ENCODE results near the gene POP4. TPM values are rescaled to one million over a fixed set of nuclear protein-coding genes. Genes with fewer than 3 reads are reported as not detected.
"Not testable (repeated sequence)": the region's sequence is repeated elsewhere in the genome, so short reads cannot be mapped to it uniquely, and the experiment has no call there.

POP4 gene, protein sequence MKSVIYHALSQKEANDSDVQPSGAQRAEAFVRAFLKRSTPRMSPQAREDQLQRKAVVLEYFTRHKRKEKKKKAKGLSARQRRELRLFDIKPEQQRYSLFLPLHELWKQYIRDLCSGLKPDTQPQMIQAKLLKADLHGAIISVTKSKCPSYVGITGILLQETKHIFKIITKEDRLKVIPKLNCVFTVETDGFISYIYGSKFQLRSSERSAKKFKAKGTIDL
- 42.0 TPM for polyA plus RNA-seq (ENCODE audit: insufficient read length)

DNA sequence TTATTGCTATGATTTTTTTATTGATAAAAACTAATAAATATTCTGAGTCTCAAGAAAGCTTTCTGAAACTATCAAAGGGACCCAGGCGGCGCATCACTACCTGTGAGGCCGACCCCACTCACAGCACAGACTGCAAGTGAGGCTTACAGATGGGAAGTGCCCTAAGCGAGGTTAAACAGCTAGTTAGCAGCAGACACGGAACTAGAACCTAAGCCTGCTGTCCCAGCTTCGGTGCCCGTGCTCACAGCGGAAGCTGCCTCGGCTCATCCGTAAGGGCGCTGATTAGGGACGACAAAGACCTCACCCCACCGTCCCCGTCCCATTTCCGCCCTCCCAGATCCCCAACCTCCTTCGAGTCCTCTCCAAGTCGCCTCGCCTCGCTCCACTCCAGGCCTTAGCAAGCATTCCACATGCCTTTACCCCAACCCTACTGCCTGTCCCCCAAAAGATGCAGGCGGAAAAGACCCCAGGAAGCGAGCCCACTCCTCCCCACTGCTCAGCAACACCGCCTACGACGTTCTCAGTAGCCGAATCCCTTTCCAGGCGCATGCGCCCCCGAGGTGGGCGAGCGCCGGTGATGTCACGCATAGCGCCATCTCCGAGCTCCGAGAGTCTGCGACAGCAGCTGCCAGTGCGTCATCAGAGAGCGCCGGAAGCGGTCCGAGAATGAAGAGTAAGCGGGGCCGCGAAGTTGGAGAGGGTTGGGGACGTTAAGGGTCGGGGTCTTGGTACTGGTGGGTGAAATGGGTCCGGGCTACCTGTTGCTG lies at the start of gene POP4:
TSS of gene POP4 (plus strand) at position 631 of the 767 bp plus-strand sequence. CDS start at position 667, 36 bp downstream.
- peak; percentile 98 for DNase-seq (ENCODE audit: low read depth)

DNA sequence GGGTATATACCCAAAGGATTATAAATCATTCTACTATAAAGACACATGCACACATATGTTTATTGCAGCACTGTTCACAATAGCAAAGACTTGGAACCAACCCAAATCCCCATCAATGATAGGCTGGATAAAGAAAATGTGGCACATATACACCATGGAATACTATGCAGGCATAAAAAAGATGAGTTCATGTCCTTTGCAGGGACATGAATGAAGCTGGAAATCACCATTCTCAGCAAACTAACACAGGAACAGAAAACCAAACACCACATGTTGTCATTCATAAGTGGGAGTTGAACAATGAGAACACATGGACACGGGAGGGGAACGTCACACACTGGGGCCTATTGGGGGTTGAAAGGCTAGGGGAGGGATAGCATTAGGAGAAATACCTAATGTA lies 47.0 kb upstream of the POP4 start:
- not testable (repeated sequence) for DNase-seq (ENCODE audit: low read depth)

DNA sequence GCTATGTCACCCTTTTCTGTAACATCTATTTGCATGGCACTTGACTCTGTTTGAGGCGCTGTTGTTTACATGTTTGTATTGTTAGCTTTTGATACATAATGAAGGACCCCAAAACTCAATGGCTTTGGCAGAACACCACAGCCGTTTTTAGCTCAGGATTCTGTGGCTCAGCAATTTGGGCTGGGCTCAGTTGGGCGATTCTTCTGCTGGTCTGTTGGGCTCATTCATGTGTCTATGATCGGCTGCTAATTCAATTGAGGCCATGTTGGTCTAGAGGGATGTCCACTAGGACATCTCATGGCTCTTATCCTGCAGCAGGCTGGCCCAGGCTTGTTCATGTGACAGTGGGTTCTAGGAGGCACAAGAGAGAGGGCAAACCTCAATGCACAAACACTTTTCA lies 46.3 kb upstream of the POP4 start:
- no peak for DNase-seq (ENCODE audit: low read depth)

DNA sequence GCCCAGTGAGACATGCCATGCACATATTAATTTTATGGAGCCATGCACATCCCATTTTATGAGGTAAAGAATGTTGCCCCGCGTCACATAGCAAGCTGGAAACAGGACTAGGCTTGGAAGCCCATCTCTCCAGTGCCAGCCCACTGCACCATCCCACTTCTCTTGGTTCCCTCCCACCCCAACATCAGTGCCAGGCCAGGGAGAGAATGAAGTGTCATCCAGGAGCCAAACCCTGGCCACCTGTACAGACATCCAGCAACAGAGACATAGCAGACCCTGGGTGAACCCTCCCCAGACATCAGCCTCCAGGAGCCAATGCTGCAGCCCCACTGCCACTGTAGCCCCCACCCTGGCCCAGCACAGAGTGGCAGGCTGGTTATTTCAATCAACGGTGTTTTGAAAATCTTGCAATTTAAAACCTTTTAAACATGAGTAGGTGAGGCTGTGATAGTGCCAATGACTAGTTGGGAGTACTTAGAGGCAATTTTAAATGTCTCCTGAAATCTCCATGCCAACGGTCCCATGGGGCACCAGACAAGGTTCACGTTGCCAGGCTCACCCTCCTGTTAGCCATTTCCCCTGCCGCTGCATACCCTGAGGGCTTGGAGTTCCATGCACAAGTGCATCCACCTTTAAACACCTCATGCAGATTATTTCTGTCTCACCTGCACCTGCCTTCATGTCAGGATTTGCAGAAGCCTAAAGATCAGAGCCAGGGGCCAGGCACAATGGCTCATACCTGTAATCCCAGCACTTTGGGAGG lies 45.6 kb upstream of the POP4 start:
- no peak for DNase-seq (ENCODE audit: low read depth)

DNA sequence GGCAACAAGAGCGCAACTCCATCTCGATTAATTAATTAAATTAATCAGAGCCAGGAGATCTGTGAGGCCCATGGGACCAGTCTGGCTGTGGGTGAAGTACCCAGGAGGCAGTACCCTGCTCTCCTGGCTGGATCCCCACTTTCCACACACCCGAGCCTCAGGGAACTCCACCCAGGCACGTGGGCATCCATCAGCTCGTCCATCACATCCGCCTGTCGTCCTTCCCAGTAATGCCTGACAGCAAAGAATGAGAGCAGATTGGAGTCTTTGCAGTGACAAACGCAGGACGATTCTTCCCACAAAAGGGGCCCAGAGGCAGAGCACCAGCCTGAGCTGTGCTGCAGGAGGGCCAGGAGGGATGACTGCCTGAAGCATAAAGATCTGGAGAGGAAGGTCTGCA lies 44.5 kb upstream of the POP4 start:
- DNase-seq (ENCODE audit: low read depth), result no peak

DNA sequence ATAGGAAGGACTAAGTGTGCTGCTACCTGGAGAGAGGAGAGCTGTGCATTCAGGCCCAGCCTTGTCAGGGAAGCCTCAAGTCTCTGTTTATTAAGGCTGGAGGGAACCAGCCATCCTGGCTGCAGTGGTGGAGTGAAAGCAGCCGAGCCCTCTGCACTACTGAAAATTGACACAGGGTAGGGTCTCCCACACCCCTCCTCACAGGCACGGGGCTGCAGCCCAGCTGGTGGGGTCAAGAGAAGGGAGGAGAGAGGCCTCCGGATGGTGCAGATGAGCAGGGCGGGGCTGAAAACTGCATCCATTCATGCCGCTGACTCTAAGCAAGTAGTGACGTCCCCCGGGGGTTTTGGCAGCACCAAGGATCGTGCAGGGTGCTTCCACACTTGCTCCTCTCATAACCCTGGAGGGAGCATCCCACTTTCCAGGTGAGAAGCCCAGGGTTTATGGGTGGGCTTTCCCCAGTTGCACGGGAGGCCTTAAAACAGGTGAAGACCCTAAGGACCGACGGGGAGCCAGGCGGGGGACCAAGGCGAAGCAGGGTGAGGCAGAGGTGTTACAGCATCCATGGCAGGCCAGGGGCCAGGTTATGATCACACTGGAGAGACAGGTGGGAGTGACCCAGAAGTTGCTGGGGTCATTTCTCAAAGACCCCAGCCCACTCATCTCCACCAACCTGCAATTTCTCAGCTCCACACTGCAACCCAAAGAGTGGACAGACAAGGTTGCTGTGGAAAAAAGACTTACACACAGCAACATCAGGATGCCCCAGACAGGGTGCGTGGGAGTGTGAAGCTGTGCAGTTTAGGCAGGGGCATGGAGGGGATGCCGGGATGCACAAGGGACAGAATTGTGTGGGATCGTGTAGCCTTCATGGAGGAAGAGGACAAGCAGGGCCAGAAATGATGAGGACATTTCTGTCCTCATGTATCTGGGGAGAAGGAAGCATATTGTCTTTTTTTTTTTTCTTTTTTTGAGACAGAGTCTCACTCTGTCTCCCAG lies 43.5 kb upstream of the POP4 start:
- no peak for DNase-seq (ENCODE audit: low read depth)

DNA sequence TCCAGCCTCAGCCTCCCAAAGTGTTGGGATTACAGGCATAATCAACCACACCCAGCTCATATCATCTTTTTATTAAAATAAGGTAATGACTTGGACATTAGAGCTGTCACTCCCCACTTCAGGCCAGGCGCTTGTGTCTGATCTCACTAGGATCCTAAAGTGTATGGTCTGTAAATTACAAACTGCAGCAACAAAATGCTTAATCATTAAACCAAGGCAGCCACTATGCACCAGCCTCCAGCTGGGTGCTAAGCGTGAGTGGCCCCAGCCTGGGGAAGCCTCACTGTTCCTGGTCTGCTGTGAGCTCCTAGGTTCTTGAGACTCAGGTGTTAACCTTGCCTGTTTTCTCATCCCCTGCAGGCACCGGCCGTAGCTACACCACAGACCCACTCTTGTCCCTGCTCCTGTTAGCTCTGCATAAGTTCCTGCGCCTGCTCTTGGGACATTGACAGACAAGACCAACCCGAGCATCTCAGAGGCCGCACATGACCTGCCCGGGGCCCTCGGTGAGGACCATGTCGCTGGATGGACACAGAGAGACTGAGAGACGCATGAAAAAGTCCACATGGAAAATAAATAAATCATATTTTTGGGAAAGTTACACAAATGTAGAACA lies 42.5 kb upstream of the POP4 start:
- no peak for DNase-seq (ENCODE audit: low read depth)

DNA sequence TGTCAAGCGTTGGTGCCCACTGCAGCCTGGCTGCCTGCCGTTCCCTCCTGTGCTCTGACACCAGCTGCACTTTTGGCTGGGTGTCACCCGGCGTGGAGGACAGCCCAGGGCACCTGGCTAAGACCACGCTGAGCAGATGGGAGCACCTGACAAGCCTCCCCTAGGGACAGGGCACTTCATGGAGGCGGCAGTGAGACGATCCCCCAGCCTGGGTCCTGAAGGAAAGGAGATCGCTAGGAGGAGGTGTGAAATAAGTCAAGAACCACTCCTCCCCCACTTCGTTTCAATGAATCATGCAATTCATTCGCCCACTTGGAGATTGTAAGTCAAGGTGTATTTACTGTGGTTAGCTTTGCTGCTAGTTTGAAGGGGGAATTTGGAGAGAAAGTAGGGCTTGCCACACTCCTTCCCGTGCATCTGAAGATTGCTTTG lies 41.5 kb upstream of the POP4 start:
- no peak for DNase-seq (ENCODE audit: low read depth)

DNA sequence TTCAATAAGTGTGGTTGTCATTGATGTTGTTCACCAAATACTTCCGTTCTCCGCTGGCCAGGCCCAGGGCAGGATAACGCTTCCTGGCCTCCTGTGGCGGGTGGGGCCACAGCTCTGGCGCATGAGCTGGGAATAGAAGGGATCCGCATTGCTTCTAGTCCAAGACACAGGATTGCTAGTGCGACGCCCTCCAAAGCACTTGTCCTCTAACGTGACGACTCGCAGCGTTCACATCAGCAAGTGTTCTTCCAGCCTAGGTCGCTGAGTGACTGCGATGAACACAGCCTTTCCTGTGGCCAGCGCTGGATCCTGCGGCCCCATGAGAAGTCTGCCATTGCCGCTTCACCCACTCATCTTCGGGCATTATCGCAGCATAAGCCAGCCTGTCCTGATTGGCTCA lies 40.9 kb upstream of the POP4 start:
- DNase-seq (ENCODE audit: low read depth), result no peak

DNA sequence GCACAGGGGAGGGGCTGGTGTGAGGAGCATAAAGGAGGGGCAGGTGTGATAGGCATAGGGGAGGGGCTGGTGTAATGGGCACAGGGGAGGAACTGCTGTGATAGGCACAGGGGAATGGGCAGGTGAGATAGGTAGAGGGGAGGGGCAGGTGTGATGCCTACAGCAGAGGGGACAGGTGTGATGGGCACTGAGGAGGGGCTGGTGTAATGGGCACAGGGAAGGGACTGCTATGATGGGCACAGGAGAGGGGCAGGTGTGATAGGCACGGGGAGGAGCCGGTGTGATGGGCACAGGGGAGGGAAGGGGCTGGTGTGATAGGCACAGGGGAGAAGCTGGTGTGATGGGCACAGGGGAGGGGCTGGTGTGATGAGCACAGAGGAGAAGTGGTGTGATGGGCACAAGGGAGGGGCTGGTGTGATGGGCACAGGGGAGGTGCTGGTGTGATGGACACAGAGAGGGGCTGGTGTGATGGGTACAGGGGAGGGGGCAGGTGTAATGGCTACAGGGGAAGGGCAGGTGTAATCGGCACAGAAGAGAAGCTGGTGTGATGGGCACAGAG lies 39.5 kb upstream of the POP4 start:
- DNase-seq (ENCODE audit: low read depth), result no peak

DNA sequence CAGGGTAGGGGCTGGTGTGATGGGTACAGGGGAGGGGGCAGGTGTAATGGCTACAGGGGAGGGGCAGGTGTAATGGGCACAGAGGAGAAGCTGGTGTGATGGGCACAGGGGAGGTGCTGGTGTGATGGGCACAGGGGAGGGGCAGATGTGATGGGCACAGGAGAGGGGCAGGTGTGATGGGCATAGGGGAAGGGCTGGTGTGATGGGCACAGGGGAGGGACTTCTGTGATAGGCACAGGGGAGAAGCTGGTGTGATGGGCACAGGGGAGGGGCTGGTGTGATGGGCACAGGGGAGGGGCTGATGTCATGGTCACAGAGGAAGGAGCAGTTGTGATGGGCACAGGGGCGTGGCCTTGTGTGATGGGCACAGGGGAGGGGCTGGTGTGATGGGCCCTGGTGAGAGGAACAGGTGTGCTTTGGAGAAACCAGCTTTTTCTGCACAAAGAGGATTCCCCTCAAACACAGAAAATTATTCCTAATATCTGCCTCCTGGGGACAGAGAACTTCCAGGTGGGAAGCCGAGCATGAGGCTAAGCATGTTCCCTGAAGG lies 38.6 kb upstream of the POP4 start:
- no peak for DNase-seq (ENCODE audit: low read depth)

DNA sequence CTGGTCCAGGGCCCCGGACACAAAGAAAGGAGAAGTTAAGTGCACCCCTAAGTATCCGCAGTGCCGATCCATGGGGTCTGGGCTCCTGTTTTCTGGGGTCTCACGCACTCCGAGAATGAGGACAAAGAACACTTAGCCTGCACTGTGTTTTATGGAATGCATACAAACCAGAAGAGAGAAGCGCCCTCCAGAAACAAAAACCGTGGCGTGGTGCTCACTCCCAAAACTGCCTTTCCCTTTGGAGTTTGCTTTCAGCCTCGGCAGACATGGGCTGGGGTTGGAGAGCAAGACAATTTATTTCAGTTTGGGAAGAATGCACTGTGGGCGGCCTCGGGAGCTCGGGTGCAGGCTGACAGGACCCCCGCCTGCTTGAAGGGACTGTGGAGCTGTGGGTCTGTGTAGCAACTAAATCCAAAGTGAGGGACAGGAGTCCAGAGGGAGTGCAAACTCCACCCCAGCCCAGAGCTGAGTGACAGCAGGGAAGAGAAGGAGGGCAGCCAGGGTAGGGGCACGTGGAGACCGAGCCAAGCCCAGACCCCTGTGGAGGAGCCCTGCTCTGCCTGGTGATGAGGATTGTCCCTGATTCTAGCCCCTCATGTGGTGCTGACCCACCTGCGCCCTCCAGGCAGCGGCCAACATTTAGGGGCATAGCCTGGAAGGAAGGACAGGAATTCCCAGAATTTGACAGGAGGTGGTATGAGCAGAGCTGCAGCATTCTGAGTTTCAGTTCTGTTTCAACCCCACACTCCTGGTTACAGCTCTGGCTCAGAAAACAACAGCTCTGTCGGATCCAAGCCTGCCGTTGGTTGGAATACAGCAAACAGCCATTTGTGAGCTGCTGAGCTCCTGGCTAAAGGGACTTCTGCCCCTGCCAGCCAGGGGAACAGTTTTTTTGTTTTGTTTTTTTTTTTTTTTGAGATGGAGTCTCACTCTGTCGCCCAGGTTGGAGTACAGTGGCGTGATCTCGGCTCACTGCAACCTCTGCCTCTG lies 37.8 kb upstream of the POP4 start:
- no peak for DNase-seq (ENCODE audit: low read depth)

DNA sequence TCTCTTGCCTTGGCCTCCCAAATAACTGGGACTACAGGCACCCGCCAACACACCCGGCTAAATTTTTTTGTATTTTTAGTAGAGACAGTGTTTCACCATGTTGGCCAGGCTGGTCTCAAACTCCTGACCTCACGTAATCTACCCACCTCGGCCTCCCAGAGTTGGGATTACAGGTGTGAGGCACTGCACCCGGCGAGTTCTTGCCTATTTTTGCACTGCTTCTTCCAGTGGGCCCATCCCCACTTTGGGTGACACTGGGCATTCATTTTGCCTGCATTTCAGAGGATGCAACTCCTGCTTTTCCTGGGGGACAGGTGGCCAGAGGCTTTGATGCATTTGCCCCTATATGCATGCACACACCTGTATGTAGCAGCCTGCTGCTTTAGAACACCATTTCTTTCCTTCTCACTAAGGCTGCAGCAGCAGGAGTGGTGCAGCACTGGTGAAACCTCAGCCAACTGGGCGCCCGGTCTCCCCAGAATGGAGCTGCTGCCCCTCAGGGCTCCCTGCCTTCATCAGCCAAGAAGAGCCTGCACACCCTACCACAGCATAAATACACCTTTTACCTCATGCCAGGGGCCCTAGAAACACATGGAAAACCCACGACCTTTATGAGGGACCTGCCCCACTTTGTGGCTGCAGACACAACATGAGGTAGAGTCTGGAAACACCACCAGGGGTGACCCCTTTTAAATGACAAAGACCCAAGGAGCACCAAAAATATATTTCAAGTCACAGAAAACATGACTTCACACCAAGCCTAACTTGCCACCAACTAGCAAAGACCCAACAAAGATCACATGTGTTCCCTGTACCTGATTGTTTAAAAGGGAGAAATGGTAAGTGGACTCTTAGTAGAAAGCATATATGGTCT lies 36.8 kb upstream of the POP4 start:
- no peak for DNase-seq (ENCODE audit: low read depth)

DNA sequence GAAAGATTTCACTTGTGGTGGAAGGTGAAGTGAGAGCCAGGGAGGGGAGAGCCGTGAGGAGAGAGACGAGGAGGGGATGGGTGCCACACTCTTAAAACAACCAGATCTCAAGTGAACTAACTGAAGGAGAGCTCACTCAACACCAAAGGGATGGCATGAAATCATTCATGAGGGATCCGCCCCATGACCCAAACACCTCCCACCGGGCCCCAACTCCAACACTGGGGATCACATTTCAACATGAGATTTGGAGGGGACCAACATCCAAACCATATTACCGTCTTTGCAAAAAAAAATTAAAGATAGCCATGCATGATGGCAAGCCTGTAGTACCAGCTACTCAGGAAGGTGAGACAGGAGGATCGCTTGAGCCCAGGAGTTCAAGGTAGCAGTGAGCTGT lies 34.9 kb upstream of the POP4 start:
- no peak for DNase-seq (ENCODE audit: low read depth)

DNA sequence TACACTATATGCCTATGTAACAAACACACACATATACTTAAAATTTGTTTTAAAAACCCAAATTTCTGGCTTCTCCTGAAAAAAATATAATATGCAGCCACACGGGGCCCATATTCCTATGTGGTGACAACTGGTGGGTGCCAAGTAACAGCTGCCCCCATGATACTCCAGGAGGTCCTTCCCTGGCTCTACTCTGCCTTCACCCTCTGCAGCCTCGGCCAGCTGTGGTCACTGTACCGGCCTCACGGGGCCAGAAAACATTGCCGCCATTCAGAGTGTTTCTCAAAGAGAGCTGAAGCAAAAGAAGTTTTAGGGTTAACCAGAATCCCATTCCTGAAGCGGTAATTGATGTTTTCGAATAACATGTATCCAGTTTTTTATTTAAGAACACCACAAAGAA lies 32.6 kb upstream of the POP4 start:
- DNase-seq (ENCODE audit: low read depth), result no peak

DNA sequence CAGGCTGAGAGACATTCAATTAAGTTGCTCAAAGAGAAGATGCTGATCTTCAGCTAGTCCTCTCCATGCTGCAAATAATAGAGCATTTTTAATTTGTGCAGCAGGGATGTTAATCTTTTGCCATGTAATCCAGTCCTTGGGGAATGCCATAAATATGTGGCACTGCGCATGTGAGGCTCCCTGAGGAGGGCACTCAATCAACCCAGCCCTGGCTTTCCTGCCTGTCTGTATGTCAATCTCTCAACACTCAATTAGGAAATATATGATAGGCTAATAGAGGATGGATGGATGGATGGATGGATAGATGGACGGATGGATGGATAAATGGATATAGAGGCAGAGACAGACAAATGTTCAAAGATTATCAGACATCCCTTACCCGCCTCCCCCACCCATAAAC lies 31.6 kb upstream of the POP4 start:
- no peak for DNase-seq (ENCODE audit: low read depth)

DNA sequence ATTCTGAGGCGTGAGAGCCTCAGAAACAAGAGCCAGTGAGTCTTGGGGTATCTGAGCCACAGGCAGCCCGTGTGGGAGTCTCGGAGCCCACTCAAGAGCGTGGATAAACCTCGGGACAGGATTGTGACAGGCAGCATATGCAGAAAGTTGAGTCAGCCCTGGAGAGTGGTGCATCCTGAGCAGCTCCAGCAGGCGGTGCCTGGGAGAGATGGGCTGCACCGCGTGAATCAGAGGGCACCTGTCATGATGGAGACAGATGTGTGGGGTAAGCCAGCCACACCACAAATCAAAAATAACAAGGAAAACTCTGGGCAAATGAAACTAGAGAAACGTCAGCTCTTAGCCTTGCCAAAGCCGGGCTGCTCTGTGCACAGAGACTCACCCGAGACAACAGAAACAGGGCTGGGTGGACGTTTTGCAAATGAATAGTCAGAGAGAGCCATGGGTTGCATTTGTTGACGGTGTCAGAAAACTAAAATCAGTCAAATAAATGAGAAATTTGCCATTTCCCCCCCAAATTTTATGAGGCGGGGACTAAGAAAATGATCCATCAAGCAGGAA lies 30.0 kb upstream of the POP4 start:
- no peak for DNase-seq (ENCODE audit: low read depth)

All from forelimb muscle (tissue), 1 donor.